RWPE1 (cell line): ENCODE measurements around the gene PARVG.

Source experiments
- CTCF ChIA-PET: fragments of 350-600 bp; sonication (Branson Sonifier 250); formaldehyde crosslinking; extraction: SDS; loops from one replicate; lab custom pipeline; 2021; lab: Yijun Ruan, JAX
- POLR2A ChIA-PET: fragments of 400-600 bp; formaldehyde crosslinking; extraction: SDS; loops from one replicate; lab custom pipeline; 2020; ENCODE audit warnings: antibody characterized with exemption; ENCODE audit not compliant: low non-redundant PET; lab: Yijun Ruan, JAX
- DNase-seq: peaks from one replicate; pipeline ENCODE4 v3.0.0; 2012; ENCODE audit warnings: low spot score
- H3K27ac ChIP-seq: fragments of 450-650 bp; 2 replicates; pipeline ENCODE4 v1.5.1; 2017
- TF ChIP-seq, protein P1 (sequence below): fragments of 450-650 bp; conservative IDR thresholded peaks from 2 replicates; pipeline ENCODE4 v1.5.1; 2017; ENCODE audit warnings: low read depth, mild to moderate bottlenecking

The PARVG gene

DNA sequence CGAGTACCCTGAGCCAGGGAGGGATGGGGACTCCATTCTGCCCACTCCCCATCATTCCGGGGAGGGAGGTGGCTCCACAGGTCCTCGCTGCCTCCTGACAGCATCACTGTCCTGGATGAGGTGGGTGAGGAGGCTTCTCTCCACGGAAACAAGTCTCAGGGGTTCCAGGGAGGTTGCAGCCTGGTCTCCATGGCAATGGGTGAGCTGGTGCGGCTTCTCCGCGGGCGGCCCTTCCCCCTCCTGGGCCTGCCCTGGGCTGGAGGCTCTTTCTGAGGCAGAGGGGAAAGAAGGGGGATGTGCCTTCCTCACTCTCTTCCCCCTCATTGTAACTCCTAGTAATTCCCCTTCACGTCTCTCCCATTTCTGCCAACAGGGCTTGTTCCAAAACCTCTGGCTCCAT is 37.1 kb upstream of the PARVG start:
- no peak overlapping the region for H3K27ac ChIP-seq
- DNase-seq: no peak
- ChIA-PET POLR2A (no interaction called here), CTCF (no interaction called here)
- TF ChIP-seq, protein P1, sequence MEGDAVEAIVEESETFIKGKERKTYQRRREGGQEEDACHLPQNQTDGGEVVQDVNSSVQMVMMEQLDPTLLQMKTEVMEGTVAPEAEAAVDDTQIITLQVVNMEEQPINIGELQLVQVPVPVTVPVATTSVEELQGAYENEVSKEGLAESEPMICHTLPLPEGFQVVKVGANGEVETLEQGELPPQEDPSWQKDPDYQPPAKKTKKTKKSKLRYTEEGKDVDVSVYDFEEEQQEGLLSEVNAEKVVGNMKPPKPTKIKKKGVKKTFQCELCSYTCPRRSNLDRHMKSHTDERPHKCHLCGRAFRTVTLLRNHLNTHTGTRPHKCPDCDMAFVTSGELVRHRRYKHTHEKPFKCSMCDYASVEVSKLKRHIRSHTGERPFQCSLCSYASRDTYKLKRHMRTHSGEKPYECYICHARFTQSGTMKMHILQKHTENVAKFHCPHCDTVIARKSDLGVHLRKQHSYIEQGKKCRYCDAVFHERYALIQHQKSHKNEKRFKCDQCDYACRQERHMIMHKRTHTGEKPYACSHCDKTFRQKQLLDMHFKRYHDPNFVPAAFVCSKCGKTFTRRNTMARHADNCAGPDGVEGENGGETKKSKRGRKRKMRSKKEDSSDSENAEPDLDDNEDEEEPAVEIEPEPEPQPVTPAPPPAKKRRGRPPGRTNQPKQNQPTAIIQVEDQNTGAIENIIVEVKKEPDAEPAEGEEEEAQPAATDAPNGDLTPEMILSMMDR: no peak

DNA sequence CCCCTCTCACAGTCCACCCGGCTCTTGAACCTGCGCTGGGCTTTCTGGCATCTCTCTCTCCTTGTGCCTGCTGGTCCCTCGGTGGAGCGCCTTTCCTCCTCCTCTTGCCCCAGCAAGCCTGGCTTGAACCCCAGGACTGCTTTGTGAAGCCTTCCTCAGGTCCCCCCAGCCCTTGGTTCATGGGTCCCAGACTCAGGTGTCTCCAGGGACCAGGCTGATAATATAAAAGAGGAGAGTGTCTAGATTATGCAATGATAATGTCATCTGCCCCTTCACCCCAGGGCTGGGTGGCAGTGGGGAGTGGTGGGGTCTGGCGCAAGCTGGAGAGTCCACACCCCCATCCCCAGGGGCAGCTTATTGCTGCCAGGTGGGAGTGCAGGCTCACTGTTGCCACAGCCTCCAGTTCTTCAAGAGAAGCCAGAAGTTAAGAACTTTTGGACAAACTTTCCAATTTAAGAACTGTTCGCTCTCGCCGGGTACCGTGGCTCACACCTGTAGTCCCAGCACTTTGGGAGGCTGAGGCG is 36.6 kb upstream of the PARVG start:
- TF ChIP-seq, protein P1: no peak
- H3K27ac ChIP-seq: no peak overlapping the region
- POLR2A ChIA-PET: no interaction called here
- DNase-seq: no peak
- CTCF ChIA-PET: no interaction called here

DNA sequence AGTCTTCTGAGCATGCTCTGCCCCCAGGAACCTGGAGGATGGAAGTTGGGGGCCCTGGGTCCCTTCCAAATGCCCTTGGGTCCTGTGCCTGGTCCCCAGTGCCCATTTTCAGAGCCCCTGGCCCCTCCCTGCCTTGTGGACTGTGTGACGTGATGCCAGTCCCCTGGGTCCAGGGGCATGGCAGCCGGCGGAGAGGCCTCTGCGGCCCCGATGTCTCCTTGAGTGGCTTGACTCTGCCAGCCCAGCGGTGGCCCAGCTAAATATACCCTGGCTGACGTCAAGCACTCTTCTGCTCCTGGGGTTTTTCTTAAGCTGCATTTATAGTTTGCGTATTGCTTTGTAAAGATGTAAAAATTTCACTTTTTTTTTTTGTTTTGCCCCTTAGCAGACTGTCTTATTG is 35.2 kb upstream of the PARVG start:
- CTCF ChIA-PET: no interaction called here
- DNase-seq: no peak
- POLR2A ChIA-PET: no interaction called here
- TF ChIP-seq, protein P1: no peak
- H3K27ac ChIP-seq: no peak overlapping the region

DNA sequence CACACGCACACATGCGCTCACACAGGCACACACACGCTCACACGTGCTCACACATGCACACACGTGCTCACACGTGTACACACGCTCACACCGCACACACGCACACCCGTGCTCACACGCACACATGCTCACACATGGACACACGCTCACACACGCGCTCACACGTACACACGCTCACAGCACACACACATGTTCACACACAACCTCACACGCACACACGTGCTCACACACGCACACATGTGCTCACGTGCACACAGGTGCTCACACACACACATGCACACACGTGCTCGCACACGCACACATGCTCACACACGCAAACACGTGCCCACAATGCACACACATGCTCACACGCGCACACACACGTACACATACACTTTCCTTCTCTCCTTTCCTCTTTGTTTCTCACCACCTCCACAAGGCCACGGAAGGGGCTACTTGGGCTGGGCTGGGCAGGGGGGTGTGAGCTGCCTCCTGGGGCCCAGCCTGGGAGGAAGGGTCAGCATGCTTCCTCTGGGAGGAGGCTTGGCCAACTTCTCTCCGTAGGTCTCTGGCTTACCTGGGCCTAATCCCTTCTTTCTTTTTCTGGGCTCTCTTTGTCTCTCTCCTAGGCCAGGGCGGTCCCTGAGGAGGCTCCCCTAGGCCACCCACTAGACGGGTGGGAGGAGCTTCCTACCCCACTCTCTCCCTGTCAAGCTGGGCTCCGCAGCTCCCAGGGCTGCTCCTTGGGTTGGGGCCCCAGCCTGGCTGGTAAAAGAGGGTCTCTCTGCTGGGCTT is 34.5 kb upstream of the PARVG start:
- CTCF ChIA-PET: no interaction called here
- POLR2A ChIA-PET: no interaction called here
- no peak overlapping the region for H3K27ac ChIP-seq
- no peak for DNase-seq
- TF ChIP-seq, protein P1: no peak

DNA sequence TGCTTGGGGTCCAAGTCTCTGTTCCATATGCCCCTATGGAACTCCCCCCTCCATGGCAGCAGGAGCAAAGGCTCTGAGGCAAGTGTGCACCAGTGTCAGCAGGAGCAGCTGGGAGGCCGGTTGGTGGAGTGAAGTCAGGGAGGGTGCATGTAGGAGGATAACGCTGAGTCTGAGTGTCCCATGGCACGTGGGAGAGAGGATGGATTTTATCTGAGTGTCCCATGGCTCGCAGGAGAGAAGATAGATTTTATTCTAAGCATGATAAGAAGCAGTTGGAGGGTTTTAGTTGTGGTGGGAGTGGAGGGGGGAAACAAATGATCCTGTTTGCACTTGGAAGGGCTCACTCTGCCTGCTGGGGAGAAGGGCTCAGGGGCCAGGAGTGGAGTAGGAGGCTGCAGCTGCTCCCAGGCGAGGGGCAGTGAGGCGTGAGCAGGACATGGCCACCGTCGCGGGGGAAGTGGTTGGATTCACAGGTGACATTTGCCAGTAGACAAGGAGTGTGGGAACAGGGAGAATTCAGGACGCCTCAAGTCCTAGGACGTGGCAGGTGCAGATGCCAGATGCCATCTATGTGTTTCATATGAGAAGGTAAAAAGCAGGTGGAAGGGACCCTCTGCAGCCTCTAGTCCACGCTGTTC is 33.6 kb upstream of the PARVG start:
- TF ChIP-seq, protein P1: no peak
- no peak overlapping the region for H3K27ac ChIP-seq
- CTCF ChIA-PET: no interaction called here
- POLR2A ChIA-PET: no interaction called here
- DNase-seq: no peak

DNA sequence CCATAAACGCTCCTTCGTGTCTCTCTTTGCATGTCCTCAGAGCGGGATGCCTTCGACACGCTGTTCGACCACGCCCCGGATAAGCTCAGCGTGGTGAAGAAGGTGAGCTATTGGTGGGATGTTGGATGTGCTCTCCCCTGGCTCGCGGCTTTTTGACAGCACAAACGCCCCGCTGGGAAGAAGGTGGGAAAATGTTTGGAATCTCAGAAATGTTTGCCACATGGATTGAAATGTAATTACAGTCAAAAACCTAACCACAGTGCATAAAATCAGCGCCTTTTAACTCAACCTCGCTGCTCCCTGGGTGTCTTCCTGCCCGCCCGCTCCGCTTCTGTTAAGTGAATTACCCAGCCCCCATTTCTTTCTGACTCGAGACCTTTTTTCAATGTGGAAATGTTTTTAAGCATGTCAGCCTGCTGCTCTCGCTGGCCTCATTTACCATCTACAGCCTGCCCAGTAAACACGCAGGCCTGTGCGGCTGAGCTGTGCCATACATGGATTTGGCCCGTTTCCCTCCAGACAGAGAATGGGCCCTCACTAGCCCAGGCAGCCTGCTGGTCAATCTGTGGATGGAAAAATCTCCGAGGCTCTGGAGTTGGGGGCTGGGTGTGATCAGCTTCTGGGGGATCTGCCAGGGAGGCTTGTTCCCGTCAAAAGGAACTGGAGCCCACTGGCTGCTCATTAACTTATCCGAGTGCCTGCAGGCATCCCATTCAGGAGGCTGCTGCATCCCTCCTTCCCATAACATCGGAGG is 32.7 kb upstream of the PARVG start:
- H3K27ac ChIP-seq: no peak overlapping the region
- CTCF ChIA-PET: no interaction called here
- DNase-seq: no peak
- POLR2A ChIA-PET: no interaction called here
- TF ChIP-seq, protein P1: no peak
